Bronchial epithelial cell (primary cell): Measurements from ENCODE around the gene SLA2. TPM values are rescaled to one million over a fixed set of nuclear protein-coding genes. Genes with fewer than 3 reads are reported as not detected.
"Not testable (repeated sequence)": the region's sequence is repeated elsewhere in the genome, so short reads cannot be mapped to it uniquely, and the experiment has no call there.

Experiments
- DNase-seq: peaks from one replicate; pipeline ENCODE4 v3.0.0-alpha.2; 2010; ENCODE audit warnings: low read depth
- FAIRE-seq: peaks from 2 replicates; lab custom pipeline; 2011; peaks lifted over from hg19 to GRCh38; lab: Jason Lieb, UNC
- H3K27me3 ChIP-seq: 2 replicates; pipeline ENCODE4 v1.5.1; 2011; ENCODE audit warnings: low read length; ENCODE audit not compliant: control insufficient read depth, insufficient read depth
- H3K36me3 ChIP-seq: 2 replicates; pipeline ENCODE4 v1.5.1; 2011; ENCODE audit warnings: low read length; ENCODE audit not compliant: control insufficient read depth, insufficient read depth
- H3K4me3 ChIP-seq: 2 replicates; pipeline ENCODE4 v1.5.1; 2011; ENCODE audit warnings: mild to moderate bottlenecking, low read depth, low read length, control low read depth
- CTCF ChIP-seq: IDR thresholded peaks from 2 replicates; pipeline ENCODE4 v1.5.1; 2011; ENCODE audit warnings: mild to moderate bottlenecking, moderate library complexity, low read length, control low read depth, inconsistent platforms; ENCODE audit not compliant: insufficient read depth, severe bottlenecking
- total RNA-seq: library from RNA; depleted of rRNA; stranded (reverse); fragments of >200 nt; gene quantifications from 2 replicates; pipeline ENCODE4 v1.2.1, GENCODE V29; 2014

The SLA2 gene
- total RNA-seq, 1 donor from 2014 or later: not detected

DNA sequence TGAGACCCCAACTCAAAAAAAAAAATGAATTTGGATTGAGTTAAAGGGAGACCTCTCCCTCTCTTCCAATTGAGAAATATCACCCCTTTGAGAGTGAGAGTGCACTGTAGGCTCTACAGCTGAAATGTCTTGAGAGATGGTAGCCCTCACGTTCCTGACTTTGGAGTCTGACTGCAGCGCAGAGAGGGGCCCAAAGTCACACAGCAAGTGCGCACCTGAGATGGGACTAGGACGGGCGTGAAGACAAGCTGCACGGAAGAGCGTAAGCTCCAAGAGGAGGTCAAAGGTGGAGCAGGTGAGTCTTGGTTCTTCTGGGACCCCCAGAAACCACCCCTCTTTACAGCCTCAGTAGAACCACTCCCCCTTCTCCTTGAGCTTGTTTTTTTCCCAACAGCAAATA is 643 bp downstream of the SLA2 start:
- H3K36me3 ChIP-seq: no peaks in the 10 kb centered on the region
- no peak for TF ChIP-seq CTCF
- H3K27me3 ChIP-seq: no peaks in the 10 kb centered on the region
- FAIRE-seq (no peak), DNase-seq (no peak)
- no peak overlapping the region for H3K4me3 ChIP-seq

GRCh38 chr20:36644706-36645095 is 1.3 kb downstream of the SLA2 start:
- FAIRE-seq (no peak), DNase-seq (no peak)
- Histone ChIP-seq H3K27me3 (no peaks in the 10 kb centered on the region), H3K36me3 (no peaks in the 10 kb centered on the region), H3K4me3 (no peak overlapping the region)
- no peak for TF ChIP-seq CTCF

- FAIRE-seq (no peak), DNase-seq (no peak)
- no peak overlapping the region for H3K4me3 ChIP-seq
These were observed 1.8 kb downstream of the SLA2 start for GRCh38 chr20:36644032-36644705.

GRCh38 chr20:36642136-36642535 is 3.9 kb downstream of the SLA2 start:
- H3K27me3 ChIP-seq: no peaks in the 10 kb centered on the region
- DNase-seq: no peak
- H3K4me3 ChIP-seq: no peak overlapping the region
- no peak for FAIRE-seq
- TF ChIP-seq CTCF: no peak
- no peaks in the 10 kb centered on the region for H3K36me3 ChIP-seq

More at GRCh38 chr20:36644032-36644705, 1.8 kb downstream of the SLA2 start:
- no peaks in the 10 kb centered on the region for H3K27me3 ChIP-seq
- no peaks in the 10 kb centered on the region for H3K36me3 ChIP-seq
- TF ChIP-seq CTCF: no peak

- DNase-seq (no peak), FAIRE-seq (no peak)
- H3K36me3 ChIP-seq: no peaks in the 10 kb centered on the region
- H3K4me3 ChIP-seq: no peak overlapping the region
- no peak for TF ChIP-seq CTCF
- H3K27me3 ChIP-seq: no peaks in the 10 kb centered on the region
These were observed 4.5 kb downstream of the SLA2 start for GRCh38 chr20:36641506-36641843.

DNA sequence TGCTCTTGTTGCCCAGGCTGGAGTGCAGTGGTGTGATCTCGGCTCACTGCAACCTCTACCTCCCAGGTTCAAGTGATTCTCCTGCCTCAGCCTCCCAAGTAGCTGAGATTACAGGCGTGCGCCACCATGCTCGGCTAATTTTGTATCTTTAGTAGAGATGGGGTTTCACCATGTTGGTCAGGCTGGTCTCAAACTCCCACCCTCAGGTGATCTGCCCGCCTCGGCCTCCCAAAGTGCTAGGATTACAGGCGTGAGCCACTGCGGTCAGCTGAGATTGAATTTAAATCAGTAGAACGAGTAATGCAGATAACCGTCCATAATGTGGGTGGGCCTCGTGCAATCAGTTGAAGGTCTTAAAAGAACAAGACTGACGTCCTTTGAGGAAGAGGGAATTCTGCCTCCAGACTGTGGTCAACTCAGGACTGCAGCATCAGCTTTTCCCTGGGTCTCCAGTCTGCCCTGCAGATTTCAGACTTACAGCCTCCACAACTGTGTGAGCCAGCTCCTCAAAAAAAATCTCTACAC is 7.1 kb downstream of the SLA2 start:
- not testable (repeated sequence) for H3K36me3 ChIP-seq, H3K4me3 ChIP-seq, DNase-seq, H3K27me3 ChIP-seq, FAIRE-seq
